NT2/D1 (cell line): ENCODE data around the gene SNW1.

Experiments
- DNase-seq: peaks from one replicate; pipeline ENCODE4 v3.0.0-alpha.2; 2011; ENCODE audit warnings: low read depth, low spot score
- H3K27me3 ChIP-seq: 2 replicates; pipeline ENCODE4 v1.6.0; 2011; ENCODE audit warnings: mild to moderate bottlenecking; ENCODE audit not compliant: insufficient read length, insufficient read depth
- H3K36me3 ChIP-seq: 2 replicates; pipeline ENCODE4 v1.6.1; 2011; ENCODE audit warnings: mild to moderate bottlenecking, low read length, mixed read lengths; ENCODE audit not compliant: insufficient read depth, insufficient read length
- H3K4me1 ChIP-seq: 2 replicates; pipeline ENCODE4 v1.5.1; 2011; ENCODE audit not compliant: insufficient read depth, insufficient read length
- H3K4me3 ChIP-seq: 2 replicates; pipeline ENCODE4 v1.5.1; 2011; ENCODE audit warnings: low read depth; ENCODE audit not compliant: insufficient read length
- H3K9ac ChIP-seq: 2 replicates; pipeline ENCODE4 v1.6.0; 2011; ENCODE audit warnings: low read depth; ENCODE audit not compliant: insufficient read length
- H3K9me3 ChIP-seq: 2 replicates; pipeline ENCODE4 v1.5.1; 2011; ENCODE audit warnings: mild to moderate bottlenecking, low read length; ENCODE audit not compliant: insufficient read depth
- SUZ12 ChIP-seq: IDR thresholded peaks from 2 replicates; pipeline ENCODE4 v1.6.1; 2011; ENCODE audit not compliant: insufficient read length, insufficient read depth; ENCODE audit errors: extremely low read depth
- YY1 ChIP-seq: IDR thresholded peaks from 2 replicates; pipeline ENCODE4 v1.6.1; 2011; ENCODE audit not compliant: insufficient read length, insufficient read depth
- ZNF274 ChIP-seq: IDR thresholded peaks from 2 replicates; pipeline ENCODE4 v1.6.1; 2011; ENCODE audit warnings: mild to moderate bottlenecking, low read depth, low read length

Gene SNW1

DNA sequence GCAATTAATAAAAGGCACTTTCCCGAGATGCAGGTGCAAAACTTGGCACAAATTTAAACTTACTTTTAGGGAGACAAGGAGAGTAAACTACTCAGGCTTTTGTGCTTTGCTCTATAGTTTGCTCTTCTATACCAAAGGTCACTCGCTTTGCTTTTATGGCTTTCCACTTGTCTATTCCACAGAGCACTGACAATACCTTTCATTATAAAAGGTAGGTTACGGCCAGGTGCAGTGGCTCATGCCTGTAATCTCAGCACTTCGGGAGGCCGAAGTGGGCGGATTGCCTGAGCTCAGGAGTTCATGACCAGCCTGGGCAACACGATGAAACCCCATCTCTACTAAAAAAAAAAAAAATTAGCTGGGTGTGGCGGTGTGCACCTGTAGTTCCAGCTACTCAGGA is 86.0 kb downstream of the SNW1 start:
- TF ChIP-seq ZNF274, result no peak
- TF ChIP-seq YY1, result no peak
- no peak for TF ChIP-seq SUZ12

DNA sequence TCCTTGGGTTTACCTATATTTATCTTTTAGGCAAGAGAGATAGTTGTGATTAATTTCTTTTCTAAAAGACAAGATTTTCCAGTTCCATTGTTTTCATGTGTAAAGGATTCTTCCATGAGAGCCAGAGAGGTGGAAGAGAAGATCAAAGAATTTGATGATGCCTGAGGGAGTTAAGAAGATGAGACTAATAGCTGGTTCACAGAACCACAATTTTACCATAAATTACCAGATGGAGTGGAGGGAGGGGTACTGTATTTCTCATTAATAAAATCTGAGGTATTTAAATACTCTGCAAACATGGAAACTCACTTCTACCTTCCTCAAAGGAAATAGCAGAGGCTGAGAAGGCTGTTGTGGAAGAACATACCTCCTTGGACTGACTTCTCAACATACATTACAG is 87.8 kb downstream of the SNW1 start:
- Histone ChIP-seq H3K9me3 (no peaks in the 10 kb centered on the region), H3K36me3 (peaks cover 42% of the 10 kb centered on the region), H3K27me3 (no peaks in the 10 kb centered on the region), H3K4me3 (no peak overlapping the region), H3K4me1 (no peaks in the 10 kb centered on the region), H3K9ac (no peak overlapping the region)
- TF ChIP-seq SUZ12 (no peak), YY1 (no peak), ZNF274 (no peak)
- no peak for DNase-seq

More for the DNA sequence above, 86.0 kb downstream of the SNW1 start:
- no peak for DNase-seq
- Histone ChIP-seq H3K27me3 (no peaks in the 10 kb centered on the region), H3K9ac (no peak overlapping the region), H3K36me3 (peaks cover 59% of the 10 kb centered on the region), H3K4me1 (no peaks in the 10 kb centered on the region), H3K4me3 (no peak overlapping the region), H3K9me3 (no peaks in the 10 kb centered on the region)
